Endothelial cell of umbilical vein (primary cell): ENCODE results near the gene P4HA3. TPM values are rescaled to one million over a fixed set of nuclear protein-coding genes. Genes with fewer than 3 reads are reported as not detected.
A peak's percentile ranks its signal among the peaks of the same experiment; 100 is the strongest.

Source experiments
- BruUV-seq: library from RNA; stranded (reverse); fragments of 400-500 nt; replicated peaks from 2 replicates; lab custom pipeline; 2021; lab: Mats Ljungman, UMichigan
- CTCF ChIA-PET: fragments of 300-600, 350-600 bp; sonication (Branson Sonifier 250); formaldehyde crosslinking; loops from one replicate; lab custom pipeline; 2021; ENCODE audit warnings: antibody characterized with exemption, inconsistent platforms; lab: Charles Lee
- POLR2A ChIA-PET: fragments of 300-600, 350-600 bp; sonication (Branson Sonifier 250); formaldehyde crosslinking; loops from one replicate; lab custom pipeline; 2021; ENCODE audit warnings: antibody characterized with exemption, inconsistent platforms; lab: Charles Lee
- DNase-seq: peaks from one replicate; pipeline ENCODE4 v3.0.0-alpha.2; 2011; ENCODE audit warnings: low read depth, low spot score
- FAIRE-seq: peaks from 2 replicates; lab custom pipeline; 2011; peaks lifted over from hg19 to GRCh38; lab: Jason Lieb, UNC
- H2AFZ ChIP-seq: 2 replicates; pipeline ENCODE4 v1.6.0; 2012; ENCODE audit warnings: low read depth, low read length, control low read depth, inconsistent platforms
- H3K27ac ChIP-seq: 2 replicates; pipeline ENCODE4 v1.5.1; 2011; ENCODE audit warnings: low read depth, mild to moderate bottlenecking, control low read depth, low read length, moderate library complexity; ENCODE audit not compliant: insufficient read depth
- H3K27me3 ChIP-seq, 2 experiments: 2 replicates each; pipeline versions ENCODE4 v1.6.0 to v1.6.1; 2011; ENCODE audit warnings: low read length in 2 of 2, mixed read lengths in 1 of 2; ENCODE audit not compliant: control insufficient read depth in 2 of 2, insufficient read depth in 2 of 2
- H3K36me3 ChIP-seq, 2 experiments: 2 replicates in 1 of 2; 3 replicates in 1 of 2; pipeline ENCODE4 v1.5.1; 2011; ENCODE audit warnings: low read length in 2 of 2, mild to moderate bottlenecking in 1 of 2, moderate library complexity in 1 of 2; ENCODE audit not compliant: control insufficient read depth in 2 of 2, insufficient read depth in 2 of 2; ENCODE audit errors: extremely low read depth in 1 of 2
- H3K4me1 ChIP-seq: 3 replicates; pipeline ENCODE4 v1.5.1; 2011; ENCODE audit warnings: mild to moderate bottlenecking, low read length; ENCODE audit not compliant: control insufficient read depth, insufficient read depth; ENCODE audit errors: extremely low read depth
- H3K4me2 ChIP-seq: 2 replicates; pipeline ENCODE4 v1.6.1; 2011; ENCODE audit warnings: low read length, control low read depth, mixed read lengths; ENCODE audit not compliant: insufficient read depth
- H3K4me3 ChIP-seq, 3 experiments: fragments of 200-600 bp in 1 of 3; sonication (generic), shearing (Covaris generic) in 1 of 3; replicated peaks in 1 of 3; 2 replicates each; pipeline ENCODE4 v1.5.1; 2011 to 2016; ENCODE audit warnings: control low read depth in 3 of 3, low read length in 3 of 3, mild to moderate bottlenecking in 2 of 3, inconsistent platforms in 1 of 3, low read depth in 1 of 3, moderate library complexity in 1 of 3; ENCODE audit not compliant: insufficient read depth in 1 of 3
- H3K79me2 ChIP-seq: 2 replicates; pipeline ENCODE4 v1.6.0; 2012; ENCODE audit warnings: low read length, inconsistent platforms; ENCODE audit not compliant: control insufficient read depth, insufficient read depth
- H3K9ac ChIP-seq: replicated peaks from 2 replicates; pipeline ENCODE3; 2011; ENCODE audit warnings: low read length, control low read depth; ENCODE audit not compliant: insufficient read depth; ENCODE audit errors: extremely low read depth
- H3K9me1 ChIP-seq: replicated peaks from 3 replicates; pipeline ENCODE4 v1.6.0; 2011; ENCODE audit warnings: mild to moderate bottlenecking, low read length; ENCODE audit not compliant: control insufficient read depth, insufficient read depth; ENCODE audit errors: extremely low read depth
- H3K9me3 ChIP-seq: replicated peaks from 2 replicates; pipeline ENCODE4 v1.5.1; 2012; ENCODE audit warnings: low read length, inconsistent platforms; ENCODE audit not compliant: control insufficient read depth, insufficient read depth
- H4K20me1 ChIP-seq: replicated peaks from 2 replicates; pipeline ENCODE3; 2011; ENCODE audit warnings: mild to moderate bottlenecking, low read length; ENCODE audit not compliant: control insufficient read depth, insufficient read depth; ENCODE audit errors: extremely low read depth
- CTCF ChIP-seq, 2 donors: IDR thresholded peaks; 1 replicate in 1 of 2; 2 replicates in 1 of 2; pipeline ENCODE4 v1.5.1; 2011; ENCODE audit warnings: low read length in 2 of 2, mild to moderate bottlenecking in 2 of 2, moderate library complexity in 2 of 2, control low read depth in 1 of 2, inconsistent platforms in 1 of 2, low read depth in 1 of 2; ENCODE audit not compliant: insufficient read depth in 1 of 2; ENCODE audit errors: extremely low read depth in 1 of 2
- EZH2 ChIP-seq: IDR thresholded peaks from 2 replicates; pipeline ENCODE4 v1.6.1; 2012; ENCODE audit warnings: borderline replicate concordance, low read depth, mild to moderate bottlenecking, moderate library complexity, low read length, inconsistent platforms; ENCODE audit not compliant: severe bottlenecking
- FOS ChIP-seq: IDR thresholded peaks from 2 replicates; pipeline ENCODE4 v1.6.1; 2011; ENCODE audit warnings: mild to moderate bottlenecking, low read length, moderate library complexity, borderline replicate concordance; ENCODE audit not compliant: insufficient read depth
- GATA2 ChIP-seq: IDR thresholded peaks from 2 replicates; pipeline ENCODE4 v1.7.0; 2011; ENCODE audit warnings: low read depth, mild to moderate bottlenecking, moderate library complexity, mixed read lengths, low read length; ENCODE audit not compliant: insufficient read length, insufficient read depth
- MAX ChIP-seq: IDR thresholded peaks from 2 replicates; pipeline ENCODE4 v1.6.1; 2011; ENCODE audit not compliant: insufficient read depth, insufficient read length
- POLR2AphosphoS5 ChIP-seq: IDR thresholded peaks from 2 replicates; pipeline ENCODE4 v1.6.1; 2012; ENCODE audit warnings: low read depth, mild to moderate bottlenecking, control low read depth, low read length, moderate library complexity; ENCODE audit not compliant: insufficient read depth
- dilution Hi-C: fragments of 300-500 bp; cut with MboI; formaldehyde crosslinking; loops from one replicate; pipeline ENCODE4 v1.15.0; 2019; ENCODE audit warnings: low sequenced_read_pairs; ENCODE audit not compliant: extremely low pct_ligation_motif_present
- intact Hi-C: fragments of 100-400 bp; cut with micrococcal nuclease; formaldehyde crosslinking; loops from one replicate; pipeline ENCODE4 v1.10.0; 2022
- polyA plus RNA-seq, 4 experiments: library from polyadenylated mRNA; depleted of rRNA in 3 of 4; stranded (reverse) in 3 of 4; unstranded in 1 of 4; fragments of >200 nt; gene quantifications; 2 replicates each; pipeline versions ENCODE4 v1.2.1 to v1.2.3, GENCODE V29; 2011 to 2012; ENCODE audit warnings: missing spikeins in 1 of 4
- total RNA-seq: library from RNA; stranded (reverse); gene quantifications from 2 replicates; pipeline ENCODE4 v1.2.3, GENCODE V29; 2021

The P4HA3 gene
- total and polyA plus RNA-seq, 2 donors (not counting 3 experiments of a cell fraction or from before 2014, with no cell fraction given): 26.9 to 40.0 TPM

- no peak for DNase-seq
- intact Hi-C loops: no loop called here
- no peaks in the 10 kb centered on the region for H3K9me1 ChIP-seq
- H3K4me3 ChIP-seq: no peak overlapping the region
- H3K36me3 ChIP-seq: peaks cover 0 to 6% of the 10 kb centered on the region in 2 experiments
- FAIRE-seq: no peak
- H3K9ac ChIP-seq: no peak overlapping the region
- H4K20me1 ChIP-seq: no peaks in the 10 kb centered on the region
- dilution Hi-C loops: no loop called here
- ChIA-PET POLR2A (no interaction called here), CTCF (interaction anchor here (1.0 to 1.8 kb wide), 4 partner anchors 18 to 42 kb away, joined by 4 to 9 read pairs (median 5); no protein-coding TSS in a partner anchor)
- no peak for TF ChIP-seq MAX
- no peaks in the 10 kb centered on the region for H3K9me3 ChIP-seq
- H3K4me2 ChIP-seq: no peak overlapping the region
- BruUV-seq: no TSS peak
- no peaks in the 10 kb centered on the region for H3K27me3 ChIP-seq
- H2AFZ ChIP-seq: no peak overlapping the region
- no peaks in the 10 kb centered on the region for H3K4me1 ChIP-seq
- H3K27ac ChIP-seq: no peak overlapping the region
- H3K79me2 ChIP-seq: no peaks in the 10 kb centered on the region
Observed at GRCh38 chr11:74279256-74279655, 32.2 kb downstream of the P4HA3 start.

- no peaks in the 10 kb centered on the region for H3K9me3 ChIP-seq
- dilution Hi-C loops: no loop called here
- ChIA-PET CTCF (interaction anchor here (1.0 to 1.8 kb wide), 5 partner anchors 18 to 171 kb away, joined by 4 to 9 read pairs (median 5); no protein-coding TSS in a partner anchor), POLR2A (no interaction called here)
- peaks cover 0 to 3% of the 10 kb centered on the region in 2 experiments for H3K36me3 ChIP-seq
- no peak overlapping the region for H3K9ac ChIP-seq
- no peaks in the 10 kb centered on the region for H4K20me1 ChIP-seq
- DNase-seq: peak; percentile 21
- H2AFZ ChIP-seq: no peak overlapping the region
- H3K9me1 ChIP-seq: no peaks in the 10 kb centered on the region
- no peak overlapping the region for H3K4me3 ChIP-seq
- TF ChIP-seq EZH2 (no peak), FOS (peak; percentile 9), CTCF (IDR thresholded peaks at IDR 0.05; ENCODE audit: extremely low read depth in 1 of 2, insufficient read depth in 1 of 2, low read depth in 1 of 2, low read length in 2 of 2) (no peak), MAX (no peak), POLR2AphosphoS5 (no peak), GATA2 (no peak)
- no peaks in the 10 kb centered on the region for H3K79me2 ChIP-seq
- H3K27ac ChIP-seq: no peak overlapping the region
- intact Hi-C loops: no loop called here
- no peaks in the 10 kb centered on the region for H3K4me1 ChIP-seq
- no TSS peak for BruUV-seq
- H3K27me3 ChIP-seq: no peaks in the 10 kb centered on the region
- peak; percentile 26 for FAIRE-seq
- no peak overlapping the region for H3K4me2 ChIP-seq
Observed at GRCh38 chr11:74278721-74279161, 32.7 kb downstream of the P4HA3 start.
